ENCODE results near the gene MS4A12.
"Not testable (repeated sequence)": the region's sequence is repeated elsewhere in the genome, so short reads cannot be mapped to it uniquely, and the experiment has no call there.

MS4A12 gene

DNA sequence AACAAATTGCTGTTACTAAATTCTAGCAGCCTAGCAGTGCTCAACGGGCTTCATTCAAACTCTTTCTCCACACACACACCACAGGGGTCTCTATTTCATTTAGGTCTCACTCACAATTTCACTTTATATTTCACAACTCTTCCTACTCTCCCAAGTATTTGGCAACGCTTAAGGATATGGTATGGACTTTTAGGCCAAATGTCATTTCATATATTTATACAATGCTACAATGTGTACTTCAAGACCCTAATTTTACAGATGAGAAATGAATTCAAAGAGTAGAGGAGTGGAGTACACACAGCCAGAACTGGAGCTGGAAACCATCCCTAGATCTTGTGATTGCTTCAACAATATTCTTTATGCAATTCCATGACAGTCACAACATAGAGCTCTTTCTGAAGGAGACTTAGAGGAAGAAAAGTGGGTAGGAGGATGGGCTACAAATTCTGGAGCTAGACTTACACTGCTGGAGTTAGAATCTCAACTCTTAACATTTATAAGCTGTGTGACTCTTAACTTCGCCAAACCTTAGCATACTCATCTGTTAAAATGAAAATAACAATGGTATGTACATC is 20.2 kb downstream of the MS4A12 start:
- DNase-seq (ENCODE audit: low spot score) = no peak

DNA sequence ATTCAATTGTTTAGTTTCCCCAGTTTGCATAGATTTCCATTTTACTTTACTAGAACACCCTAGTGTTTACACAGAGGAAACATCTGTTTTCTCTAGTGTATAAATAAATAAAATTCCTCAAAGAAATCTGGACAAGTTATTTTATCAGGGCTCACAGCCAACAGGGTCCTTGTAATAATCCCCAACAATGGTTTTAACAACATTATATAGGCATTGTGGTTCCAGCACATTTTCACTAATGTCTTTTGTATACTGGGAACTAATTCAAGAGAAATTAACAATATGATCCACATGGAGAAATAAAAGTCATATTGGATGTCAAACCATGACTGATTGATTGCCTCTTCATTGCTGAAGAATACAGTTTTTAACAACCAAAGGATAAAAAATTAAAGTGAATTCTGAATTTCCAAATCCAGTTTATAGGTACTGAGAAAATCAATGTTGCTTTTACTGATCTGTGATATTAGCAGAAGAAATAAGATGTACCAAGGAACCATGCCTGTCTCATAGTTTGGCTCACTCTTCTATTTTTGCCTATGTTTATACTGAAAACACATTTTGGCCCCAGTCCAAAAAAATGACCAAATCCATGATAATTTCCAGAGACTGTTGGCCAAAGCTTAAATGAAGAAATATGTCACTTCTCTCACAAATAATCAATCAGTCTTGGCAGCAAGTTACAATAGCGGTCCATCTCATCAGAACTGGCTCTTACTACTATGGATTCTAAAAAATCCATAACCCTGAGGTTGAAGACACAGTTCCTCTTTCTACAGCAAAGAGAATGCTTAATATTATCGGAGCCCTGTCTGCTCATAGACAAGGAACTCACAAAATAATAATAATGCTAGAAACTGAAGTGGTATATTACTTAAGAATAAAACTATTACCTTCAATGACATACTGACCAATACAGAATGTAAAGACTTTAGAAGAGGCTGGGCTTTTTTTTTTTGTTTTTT is 21.2 kb downstream of the MS4A12 start:
- no peak for DNase-seq (ENCODE audit: low spot score)

DNA sequence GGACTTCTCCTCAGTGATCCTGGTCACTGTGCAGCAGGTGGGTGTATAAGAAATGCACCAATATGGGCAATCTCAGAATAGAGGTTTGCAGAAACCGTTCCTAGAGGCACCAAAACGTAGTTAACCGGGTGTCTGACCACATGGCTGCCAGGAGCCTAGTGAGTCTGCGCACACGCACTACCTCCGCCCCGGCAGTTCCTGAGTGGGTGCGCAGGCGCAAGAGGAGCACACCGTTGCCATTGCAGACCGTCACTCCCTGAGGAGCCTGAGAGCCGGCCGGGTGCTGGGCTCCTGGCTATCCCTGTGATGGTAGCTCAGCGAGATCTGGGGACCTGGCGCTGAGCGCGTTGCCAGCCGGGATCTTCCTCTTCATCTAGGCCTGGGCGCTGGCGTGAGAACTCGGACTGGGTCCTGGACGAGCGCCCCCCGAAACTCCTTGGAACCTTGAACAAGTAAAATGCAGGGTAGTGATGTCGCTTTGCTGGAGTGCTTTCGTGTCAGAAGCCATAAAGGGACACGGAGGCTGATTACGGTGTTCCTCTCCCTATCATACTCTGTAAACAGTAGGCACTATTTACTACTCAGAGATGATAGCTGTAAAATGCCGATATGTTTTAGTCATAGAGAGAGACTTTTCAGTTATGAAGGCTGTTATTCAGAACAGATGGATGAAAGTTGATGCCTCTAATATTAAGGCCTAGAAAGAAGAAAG is 22.7 kb downstream of the MS4A12 start, which contains the start of gene MS4A13:
Gene MS4A13 (plus strand): TSS at position 249 of the 712 bp plus-strand sequence. CDS start 2,692 bp downstream, outside the sequence.
- no peak for DNase-seq (ENCODE audit: low spot score)

DNA sequence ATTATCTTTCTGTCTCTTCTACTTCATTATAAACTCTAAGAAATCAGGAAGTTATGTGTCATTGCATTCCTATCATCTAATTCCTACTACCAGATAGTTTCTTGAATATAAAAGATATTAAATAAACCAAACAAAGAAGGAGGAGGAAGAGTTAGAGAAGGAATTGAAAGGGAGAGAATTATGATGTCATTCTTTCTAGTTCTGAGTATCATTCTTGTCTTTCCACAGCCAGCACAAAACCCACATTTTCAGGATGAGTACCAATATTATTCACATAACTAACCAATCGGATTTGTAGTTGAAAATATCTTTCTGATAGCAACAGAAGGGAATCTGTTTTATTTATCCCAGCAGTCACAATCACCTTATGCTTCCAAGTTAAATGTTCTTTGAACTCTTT is 35.9 kb downstream of the MS4A12 start:
- no peak for DNase-seq (ENCODE audit: low spot score)

DNA sequence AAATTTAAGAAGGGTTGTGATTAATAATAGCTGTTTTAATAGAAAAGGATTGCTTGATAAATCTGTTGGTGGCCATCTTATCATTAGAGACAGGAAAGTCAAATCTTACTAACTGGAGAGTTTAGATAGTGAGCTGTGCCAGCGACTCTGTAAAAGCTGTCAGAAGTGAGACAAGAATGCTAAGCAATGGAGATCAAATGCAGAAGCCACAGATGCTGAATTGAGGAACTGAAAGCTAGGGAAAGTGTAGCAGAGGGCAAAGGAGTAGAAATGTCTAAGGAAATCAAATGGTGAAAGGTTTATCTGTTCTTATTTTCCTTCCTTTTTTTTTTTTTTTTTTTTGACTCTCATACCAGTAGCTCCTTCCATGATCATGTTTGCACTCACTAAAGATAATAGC is 36.4 kb downstream of the MS4A12 start:
- DNase-seq (ENCODE audit: low spot score) = no peak

DNA sequence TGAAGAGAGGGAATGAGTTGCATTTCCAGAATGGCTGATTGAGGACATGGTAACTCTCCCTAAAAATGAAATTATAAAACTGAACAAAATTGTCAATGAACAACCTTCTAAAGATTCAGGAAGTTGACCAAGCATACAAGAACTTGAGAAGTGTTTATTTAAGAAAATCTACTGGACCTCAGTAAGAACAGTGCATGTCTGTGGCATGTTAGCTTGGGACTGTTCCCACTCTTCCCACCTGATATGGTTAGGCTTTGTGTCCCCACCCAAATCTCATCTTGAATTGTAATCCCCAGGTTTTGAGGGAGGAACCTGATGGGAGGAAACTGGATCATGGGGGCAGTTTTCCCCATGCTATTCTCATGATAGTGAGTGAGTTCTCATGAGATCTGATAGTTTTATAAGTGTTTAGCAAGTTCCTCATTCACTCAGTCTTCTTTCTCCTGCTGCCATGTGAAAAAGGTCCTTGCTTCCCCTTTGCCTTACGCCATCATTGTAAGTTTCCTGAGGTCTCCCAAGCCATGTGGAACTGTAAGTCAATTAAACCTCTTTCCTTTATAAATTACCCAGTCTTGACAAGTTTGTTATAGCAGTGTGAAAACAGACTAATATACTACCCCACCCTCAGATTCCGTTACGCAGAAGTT is 38.0 kb downstream of the MS4A12 start:
- no peak for DNase-seq (ENCODE audit: low spot score)

DNA sequence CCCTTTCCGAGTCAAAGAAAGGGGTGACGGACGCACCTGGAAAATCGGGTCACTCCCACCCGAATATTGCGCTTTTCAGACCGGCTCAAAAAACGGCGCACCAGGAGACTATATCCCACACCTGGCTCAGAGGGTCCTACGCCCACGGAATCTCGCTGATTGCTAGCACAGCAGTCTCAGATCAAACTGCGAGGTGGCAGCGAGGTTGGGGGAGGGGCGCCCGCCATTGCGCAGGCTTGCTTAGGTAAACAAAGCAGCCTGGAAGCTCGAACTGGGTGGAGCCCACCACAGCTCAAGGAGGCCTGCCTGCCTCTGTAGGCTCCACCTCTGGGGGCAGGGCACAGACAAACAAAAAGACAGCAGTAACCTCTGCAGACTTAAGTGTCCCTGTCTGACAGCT is 39.8 kb downstream of the MS4A12 start:
- DNase-seq (ENCODE audit: low spot score) = not testable (repeated sequence)

DNA sequence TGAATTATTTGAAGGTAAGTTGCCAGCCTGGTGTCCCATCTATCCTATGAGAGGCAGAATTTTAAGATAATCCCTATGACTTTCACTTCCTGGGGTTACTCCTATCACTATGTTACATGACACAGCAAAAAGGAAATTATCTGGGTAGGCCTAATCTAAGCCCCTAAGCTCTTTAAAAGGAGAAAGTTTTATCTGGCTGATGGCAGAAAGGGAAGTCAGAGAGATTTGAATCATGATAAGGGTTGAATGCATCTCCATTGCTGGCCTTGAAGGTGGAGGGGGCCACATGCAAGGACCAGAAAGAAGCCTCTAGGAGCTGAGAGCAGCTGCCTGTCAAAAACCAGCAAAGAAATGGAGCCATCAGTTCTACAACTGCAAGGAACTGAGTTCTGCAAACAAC is 46.0 kb downstream of the MS4A12 start:
- DNase-seq (ENCODE audit: low spot score) = not testable (repeated sequence)

DNA sequence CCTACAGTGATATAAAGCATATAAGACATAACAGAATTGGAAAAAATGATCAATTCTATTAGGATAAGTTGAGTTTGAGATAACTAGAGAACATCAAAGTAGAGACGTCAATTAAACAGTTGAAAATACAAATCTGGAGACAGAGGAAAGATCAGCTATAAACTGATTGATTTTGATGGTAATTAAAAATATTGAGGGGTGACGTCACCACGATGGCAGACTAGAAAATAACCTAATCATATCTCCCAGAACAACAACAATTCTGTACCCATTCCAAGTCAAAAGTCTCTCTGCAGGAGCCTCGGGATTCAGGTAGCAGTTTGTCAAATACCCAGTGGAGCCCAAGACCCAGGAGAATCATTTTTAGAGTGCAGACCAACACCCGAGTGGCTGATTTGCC is 51.5 kb downstream of the MS4A12 start:
- no peak for DNase-seq (ENCODE audit: low spot score)

Data from hematopoietic multipotent progenitor cell treated with erythropoietin and hydrocortisone succinate and interleukin-3 and kit ligand, for 15 days (in vitro differentiated cells).